CD4-positive, alpha-beta T cell (primary cell): ENCODE data around the gene NDUFB8. TPM values are rescaled to one million over a fixed set of nuclear protein-coding genes. Genes with fewer than 3 reads are reported as not detected.

Experiments
- ATAC-seq: fragments of 200-7000 bp; cut with Tn5 transposase; one replicate; pipeline ENCODE4 v1.10.0; 2022; ENCODE audit warnings: mild to moderate bottlenecking; ENCODE audit not compliant: poor library complexity
- CTCF ChIA-PET: fragments of 350-600 bp; sonication (Branson Sonifier 250); formaldehyde crosslinking; loops from one replicate; lab custom pipeline; 2021; ENCODE audit warnings: antibody characterized with exemption, inconsistent platforms; lab: Charles Lee
- POLR2A ChIA-PET: fragments of 350-600 bp; sonication (Branson Sonifier 250); formaldehyde crosslinking; loops from one replicate; lab custom pipeline; 2021; ENCODE audit warnings: antibody characterized with exemption, inconsistent platforms; lab: Charles Lee
- DNase-seq, 14 experiments: peaks; one replicate each; pipeline ENCODE4 v3.0.0-alpha.2; 2013 to 2020; ENCODE audit warnings: mixed read lengths in 2 of 14
- H3K27ac ChIP-seq, 2 donors: one replicate each; pipeline versions ENCODE4 v1.5.1 to v1.7.0; 2013; ENCODE audit warnings: low read length in 2 of 2, low read depth in 1 of 2, mild to moderate bottlenecking in 1 of 2
- H3K27me3 ChIP-seq, 2 experiments: 1 replicate in 1 of 2; 2 replicates in 1 of 2; pipeline versions ENCODE4 v1.6.1 to v1.7.0; 2013; ENCODE audit warnings: low read length in 2 of 2, control low read depth in 1 of 2, mild to moderate bottlenecking in 1 of 2, moderate library complexity in 1 of 2; ENCODE audit not compliant: insufficient read depth in 2 of 2, control insufficient read depth in 1 of 2
- H3K36me3 ChIP-seq: one replicate; pipeline ENCODE4 v1.6.1; 2013; ENCODE audit warnings: low read length, control low read depth; ENCODE audit not compliant: insufficient read depth
- H3K4me1 ChIP-seq: one replicate; pipeline ENCODE4 v1.6.1; 2013; ENCODE audit warnings: low read length, control low read depth; ENCODE audit not compliant: insufficient read depth
- H3K4me3 ChIP-seq: one replicate; pipeline ENCODE4 v1.5.1; 2013; ENCODE audit warnings: mild to moderate bottlenecking, low read length, moderate library complexity
- H3K9me3 ChIP-seq, 2 experiments: 1 replicate in 1 of 2; 2 replicates in 1 of 2; pipeline versions ENCODE4 v1.6.1 to v1.7.0; 2013; ENCODE audit warnings: low read length in 2 of 2, mild to moderate bottlenecking in 2 of 2, control low read depth in 1 of 2, moderate library complexity in 1 of 2; ENCODE audit not compliant: control insufficient read depth in 1 of 2, insufficient read depth in 1 of 2
- H3K27ac Mint-ChIP-seq: one replicate; pipeline ENCODE4 v1.8.0; 2020; ENCODE audit warnings: mixed read lengths
- H3K27me3 Mint-ChIP-seq: one replicate; pipeline ENCODE4 v1.8.0; 2021; ENCODE audit warnings: mixed read lengths
- H3K36me3 Mint-ChIP-seq: one replicate; pipeline ENCODE4 v1.8.0; 2021; ENCODE audit warnings: low read depth, mixed read lengths
- H3K4me1 Mint-ChIP-seq: one replicate; pipeline ENCODE4 v1.8.0; 2021; ENCODE audit warnings: low read depth, mixed read lengths
- H3K4me3 Mint-ChIP-seq: one replicate; pipeline ENCODE4 v1.8.0; 2020; ENCODE audit warnings: mild to moderate bottlenecking, mixed read lengths
- H3K9me3 Mint-ChIP-seq: one replicate; pipeline ENCODE4 v1.8.0; 2020; ENCODE audit warnings: mixed read lengths
- CTCF ChIP-seq: fragments of 200-600 bp; IDR thresholded peaks from one replicate; pipeline ENCODE4 v1.8.0; 2022; ENCODE audit warnings: antibody characterized with exemption, mild to moderate bottlenecking
- intact Hi-C, 2 experiments: fragments of 100-400 bp; cut with DNase I in 1 of 2; cut with micrococcal nuclease in 1 of 2; formaldehyde crosslinking; loops; one replicate each; pipeline versions ENCODE4 v1.15.1 to v1.9.0; 2023 to 2025; cut with DNase I, micrococcal nuclease
- total RNA-seq, 174 experiments: library from RNA in 2 of 174; stranded (reverse) in 2 of 174; gene quantifications; one replicate each; pipeline ENCODE4 v1.2.3 and lab custom pipeline; 2021 to 2026

NDUFB8 gene
- total RNA-seq, 2 experiments from 2014 or later, result 155 to 173 TPM

DNA sequence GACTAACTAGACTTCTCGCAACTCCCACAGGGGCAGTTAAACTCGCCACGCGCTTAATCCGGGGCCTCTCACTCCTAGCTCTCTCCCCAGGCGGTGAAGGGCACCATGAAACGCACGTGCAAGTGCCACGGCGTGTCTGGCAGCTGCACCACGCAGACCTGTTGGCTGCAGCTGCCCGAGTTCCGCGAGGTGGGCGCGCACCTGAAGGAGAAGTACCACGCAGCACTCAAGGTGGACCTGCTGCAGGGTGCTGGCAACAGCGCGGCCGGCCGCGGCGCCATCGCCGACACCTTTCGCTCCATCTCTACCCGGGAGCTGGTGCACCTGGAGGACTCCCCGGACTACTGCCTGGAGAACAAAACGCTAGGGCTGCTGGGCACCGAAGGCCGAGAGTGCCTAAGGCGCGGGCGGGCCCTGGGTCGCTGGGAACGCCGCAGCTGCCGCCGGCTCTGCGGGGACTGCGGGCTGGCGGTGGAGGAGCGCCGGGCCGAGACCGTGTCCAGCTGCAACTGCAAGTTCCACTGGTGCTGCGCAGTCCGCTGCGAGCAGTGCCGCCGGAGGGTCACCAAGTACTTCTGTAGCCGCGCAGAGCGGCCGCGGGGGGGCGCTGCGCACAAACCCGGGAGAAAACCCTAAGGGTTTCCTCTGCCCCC lies 47.4 kb downstream of the NDUFB8 start:
- Histone ChIP-seq H3K9me3 (no peaks in the 10 kb centered on the region), H3K4me1 (peaks cover 17% of the 10 kb centered on the region), H3K36me3 (peaks cover 10% of the 10 kb centered on the region), H3K27ac (no peak overlapping the region), H3K4me3 (peak overlapping the region; percentile 69), H3K27me3 (peaks cover 17 to 22% of the 10 kb centered on the region in 2 experiments)
- CTCF ChIA-PET, result interaction anchor here (0.6 to 5.9 kb wide), 22 partner anchors 9 to 144 kb away, joined by 3 to 67 read pairs (median 4); partner anchors contain the start of genes HIF1AN and SCD
- H3K27ac Mint-ChIP-seq, result no peak overlapping the region
- TF ChIP-seq CTCF, result peak; percentile 90
- H3K4me1 Mint-ChIP-seq, result peaks cover 13% of the 10 kb centered on the region
- intact Hi-C loops, result loop anchor here (1.0 to 2.0 kb wide), 4 partner anchors 26 to 36 kb away; partner anchors contain the start of gene SEC31B (in 1 of the 2)
- peak; percentile 40 to 87 (median 64) for DNase-seq
- POLR2A ChIA-PET, result interaction anchor here (1.0 to 3.2 kb wide), 6 partner anchors 27 to 196 kb away, joined by 3 to 14 read pairs (median 6); partner anchors contain the start of genes BLOC1S2 and NDUFB8
- H3K36me3 Mint-ChIP-seq, result peaks cover 14% of the 10 kb centered on the region
- peak overlapping the region; percentile 80 for H3K4me3 Mint-ChIP-seq
- peaks cover 32% of the 10 kb centered on the region for H3K27me3 Mint-ChIP-seq
- H3K9me3 Mint-ChIP-seq, result no peaks in the 10 kb centered on the region
- peak; percentile 51 for ATAC-seq

- ChIA-PET POLR2A (interaction anchor here (1.0 to 3.2 kb wide), 3 partner anchors 28 to 48 kb away, joined by 7 to 14 read pairs (median 12); partner anchors contain the start of gene NDUFB8), CTCF (interaction anchor here (0.9 to 5.9 kb wide), 12 partner anchors 9 to 143 kb away, joined by 3 to 67 read pairs (median 6); partner anchors contain the start of genes HIF1AN and SCD)
- intact Hi-C loops, result loop anchor here (1.0 to 2.0 kb wide), 4 partner anchors 27 to 37 kb away; partner anchors contain the start of gene SEC31B (in 1 of the 2)
- Histone ChIP-seq H3K27me3 (peaks cover 17 to 22% of the 10 kb centered on the region in 2 experiments), H3K4me3 (peak overlapping the region; percentile 69), H3K36me3 (peaks cover 3% of the 10 kb centered on the region), H3K27ac (no peak overlapping the region), H3K9me3 (no peaks in the 10 kb centered on the region), H3K4me1 (peaks cover 17% of the 10 kb centered on the region)
- Mint-ChIP-seq H3K27me3 (peaks cover 32% of the 10 kb centered on the region), H3K9me3 (no peaks in the 10 kb centered on the region), H3K4me1 (peaks cover 13% of the 10 kb centered on the region), H3K36me3 (peaks cover 7% of the 10 kb centered on the region), H3K4me3 (peak overlapping the region; percentile 80), H3K27ac (no peak overlapping the region)
- TF ChIP-seq CTCF, result no peak
- ATAC-seq (peak; percentile 96), DNase-seq (peak; percentile 79 to 98 (median 92))
Measured at GRCh38 chr10:100481462-100482081, 48.1 kb downstream of the NDUFB8 start.

DNA sequence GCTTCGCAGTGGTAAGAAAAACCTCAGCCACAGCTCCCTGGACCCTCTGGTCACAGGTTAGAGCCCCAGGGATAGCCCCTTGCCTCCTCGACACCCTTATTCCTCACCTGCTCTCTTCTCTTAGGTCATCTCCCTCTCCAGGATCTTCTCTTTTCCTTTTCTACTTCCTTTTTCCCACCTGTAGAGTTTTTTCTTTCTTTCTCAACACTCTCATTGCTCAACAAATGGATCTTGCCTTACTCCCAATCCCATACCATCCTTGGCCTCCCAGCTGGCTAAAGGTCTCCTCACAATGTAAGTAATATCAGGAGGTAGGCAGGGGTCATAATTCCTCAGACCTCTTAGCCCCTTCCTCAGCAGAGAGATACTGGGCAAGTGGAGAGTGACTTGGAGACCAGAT lies 49.7 kb downstream of the NDUFB8 start:
- DNase-seq (no peak), ATAC-seq (no peak)
- Histone ChIP-seq H3K4me1 (peaks cover 17% of the 10 kb centered on the region), H3K27ac (no peak overlapping the region), H3K9me3 (no peaks in the 10 kb centered on the region), H3K27me3 (peaks cover 17 to 22% of the 10 kb centered on the region in 2 experiments), H3K36me3 (no peaks in the 10 kb centered on the region), H3K4me3 (no peak overlapping the region)
- no peak for TF ChIP-seq CTCF
- intact Hi-C loops, result no loop called here
- Mint-ChIP-seq H3K36me3 (no peaks in the 10 kb centered on the region), H3K4me1 (peaks cover 13% of the 10 kb centered on the region), H3K4me3 (no peak overlapping the region), H3K27me3 (peaks cover 32% of the 10 kb centered on the region), H3K9me3 (no peaks in the 10 kb centered on the region), H3K27ac (no peak overlapping the region)
- POLR2A ChIA-PET, result interaction anchor here (3.2 kb wide), 1 partner anchor 29 kb away, joined by 14 read pairs; no protein-coding TSS in a partner anchor
- CTCF ChIA-PET, result interaction anchor here (0.6 kb wide), 1 partner anchor 30 kb away, joined by 3 read pairs; no protein-coding TSS in a partner anchor
